HEK293T (cell line): ENCODE measurements around the gene SLC25A31.

ENCODE experiments used
- HDGF ChIP-seq: fragments of 450-650 bp; IDR thresholded peaks from 2 replicates; pipeline ENCODE4 v1.6.1; 2017; ENCODE audit warnings: antibody characterized with exemption, borderline replicate concordance
- SP1 ChIP-seq: fragments of 450-650 bp; IDR thresholded peaks from 2 replicates; pipeline ENCODE4 v1.6.1; 2017

- TF ChIP-seq SP1 (no peak), HDGF (no peak)
Measured at GRCh38 chr4:127748957-127749356, 18.8 kb downstream of the SLC25A31 start.
